Neuronal stem cell (in vitro differentiated cells): Measurements from ENCODE around the gene KCNQ1.

Source experiments
- DNase-seq: peaks from one replicate; pipeline ENCODE4 v3.0.0-alpha.2; 2013; ENCODE audit warnings: low spot score
- H2AFZ ChIP-seq: one replicate; pipeline ENCODE4 v1.6.1; 2013; ENCODE audit warnings: mild to moderate bottlenecking, low read length, inconsistent platforms
- H2AK5ac ChIP-seq: 2 replicates; pipeline ENCODE4 v1.6.1; 2013; ENCODE audit warnings: low read depth, mild to moderate bottlenecking, inconsistent platforms, low read length, moderate library complexity, mixed read lengths
- H2BK120ac ChIP-seq: 2 replicates; pipeline ENCODE4 v1.6.1; 2013; ENCODE audit warnings: low read depth, mild to moderate bottlenecking, inconsistent platforms, low read length, moderate library complexity, mixed read lengths
- H2BK12ac ChIP-seq: one replicate; pipeline ENCODE4 v1.6.1; 2013; ENCODE audit warnings: low read length, inconsistent platforms
- H2BK15ac ChIP-seq: 2 replicates; pipeline ENCODE4 v1.6.1; 2013; ENCODE audit warnings: mild to moderate bottlenecking, low read length, inconsistent platforms, mixed read lengths
- H2BK5ac ChIP-seq: one replicate; pipeline ENCODE4 v1.6.1; 2013; ENCODE audit warnings: inconsistent platforms, mild to moderate bottlenecking, low read length, moderate library complexity
- H3K14ac ChIP-seq: one replicate; pipeline ENCODE4 v1.6.1; 2013; ENCODE audit warnings: low read length, inconsistent platforms
- H3K18ac ChIP-seq: 2 replicates; pipeline ENCODE4 v1.6.1; 2013; ENCODE audit warnings: low read length, inconsistent platforms
- H3K23ac ChIP-seq: 2 replicates; pipeline ENCODE4 v1.6.1; 2013; ENCODE audit warnings: low read depth, mild to moderate bottlenecking, mixed read lengths, low read length, inconsistent platforms; ENCODE audit not compliant: poor library complexity
- H3K27ac ChIP-seq: replicated peaks from 3 replicates; pipeline ENCODE4 v1.5.1; 2013; ENCODE audit warnings: low read length, inconsistent platforms
- H3K27me3 ChIP-seq, 3 experiments: 2 replicates each; pipeline ENCODE4 v1.6.1; 2013; ENCODE audit warnings: low read length in 3 of 3, mild to moderate bottlenecking in 2 of 3, inconsistent platforms in 1 of 3, low read depth in 1 of 3, mixed read lengths in 1 of 3, moderate library complexity in 1 of 3; ENCODE audit not compliant: control insufficient read depth in 3 of 3, insufficient read depth in 3 of 3
- H3K36me3 ChIP-seq, 2 donors: replicated peaks in 1 of 2; 2 replicates each; pipeline ENCODE4 v1.6.1; 2013; ENCODE audit warnings: low read length in 2 of 2; ENCODE audit not compliant: control insufficient read depth in 2 of 2, insufficient read depth in 2 of 2
- H3K4ac ChIP-seq: 2 replicates; pipeline ENCODE4 v1.6.1; 2013; ENCODE audit warnings: inconsistent platforms, mild to moderate bottlenecking, low read length, moderate library complexity
- H3K4me1 ChIP-seq, 2 donors: 1 replicate in 1 of 2; 2 replicates in 1 of 2; pipeline ENCODE4 v1.6.1; 2013; ENCODE audit warnings: low read length in 2 of 2, low read depth in 1 of 2; ENCODE audit not compliant: control insufficient read depth in 2 of 2, insufficient read depth in 1 of 2
- H3K4me2 ChIP-seq: one replicate; pipeline ENCODE4 v1.6.1; 2013; ENCODE audit warnings: mild to moderate bottlenecking, low read length, inconsistent platforms; ENCODE audit not compliant: insufficient read depth, poor library complexity, severe bottlenecking
- H3K4me3 ChIP-seq, 2 donors: 2 replicates each; pipeline ENCODE4 v1.5.1; 2013; ENCODE audit warnings: low read length in 2 of 2, mild to moderate bottlenecking in 2 of 2, inconsistent platforms in 1 of 2, moderate library complexity in 1 of 2
- H3K79me1 ChIP-seq: one replicate; pipeline ENCODE4 v1.6.1; 2013; ENCODE audit warnings: low read depth, mild to moderate bottlenecking, inconsistent platforms, low read length, moderate library complexity
- H3K9ac ChIP-seq: one replicate; pipeline ENCODE4 v1.6.1; 2013; ENCODE audit warnings: mild to moderate bottlenecking, low read depth, low read length, inconsistent platforms; ENCODE audit not compliant: poor library complexity
- H3K9me3 ChIP-seq, 2 donors: replicated peaks in 1 of 2; 2 replicates each; pipeline versions ENCODE3 to v1.6.1; 2013; ENCODE audit warnings: low read length in 2 of 2, mild to moderate bottlenecking in 2 of 2, inconsistent platforms in 1 of 2, low read depth in 1 of 2, mixed read lengths in 1 of 2, moderate library complexity in 1 of 2; ENCODE audit not compliant: control insufficient read depth in 2 of 2, insufficient read depth in 1 of 2
- H4K8ac ChIP-seq: one replicate; pipeline ENCODE4 v1.6.1; 2013; ENCODE audit warnings: low read depth, mild to moderate bottlenecking, inconsistent platforms, low read length, moderate library complexity
- H4K91ac ChIP-seq: one replicate; pipeline ENCODE4 v1.6.1; 2013; ENCODE audit warnings: low read length, low read depth, mild to moderate bottlenecking, inconsistent platforms; ENCODE audit not compliant: poor library complexity
- WGBS, 2 donors: extraction: QIAGEN DNeasy Blood & Tissue Kit; methylation state at CpG; one replicate each; pipeline ENCODE4 v1.1.7; 2013; ENCODE audit warnings: missing lambda C conversion rate in 2 of 2, mixed read lengths in 1 of 2; ENCODE audit not compliant: insufficient read length in 2 of 2, insufficient replicate concordance in 1 of 2; ENCODE audit errors: extremely low coverage in 2 of 2; 5-methylcytosine and 5-hydroxymethylcytosine counted together

KCNQ1 gene

GRCh38 chr11:2426826-2427521 is 17.8 kb upstream of the KCNQ1 start:
- no peak overlapping the region for H3K4ac ChIP-seq
- H4K8ac ChIP-seq = no peak overlapping the region
- H3K23ac ChIP-seq = no peak overlapping the region
- H3K4me3 ChIP-seq = no peak overlapping the region
- peaks cover 0 to 7% of the 10 kb centered on the region in 2 donors for H3K9me3 ChIP-seq
- H3K36me3 ChIP-seq = no peaks in the 10 kb centered on the region
- peak overlapping the region; percentile 87 for H4K91ac ChIP-seq
- H2AFZ ChIP-seq = no peak overlapping the region
- H3K18ac ChIP-seq = peak overlapping the region; percentile 33
- H3K27ac ChIP-seq = no peak overlapping the region
- DNase-seq = no peak
- no peak overlapping the region for H2BK5ac ChIP-seq
- no peaks in the 10 kb centered on the region for H3K4me1 ChIP-seq
- H2BK120ac ChIP-seq = no peak overlapping the region
- H3K9ac ChIP-seq = no peak overlapping the region
- peak overlapping the region; percentile 63 for H2AK5ac ChIP-seq
- H2BK15ac ChIP-seq = peak overlapping the region; percentile 83
- no peaks in the 10 kb centered on the region for H3K79me1 ChIP-seq
- H3K27me3 ChIP-seq = peaks cover 0 to 4% (median 0%) of the 10 kb centered on the region in 3 experiments
- peak overlapping the region; percentile 47 for H3K14ac ChIP-seq
- no CpG with 5 or more reads among the region's 14 CpGs for WGBS, 2 donors
- H2BK12ac ChIP-seq = peak overlapping the region; percentile 4
- no peak overlapping the region for H3K4me2 ChIP-seq

- peak overlapping the region; percentile 54 for H3K9ac ChIP-seq
- H3K9me3 ChIP-seq = peaks cover 0 to 7% of the 10 kb centered on the region in 2 donors
- no peak overlapping the region for H2BK5ac ChIP-seq
- no peak overlapping the region for H3K23ac ChIP-seq
- H2AFZ ChIP-seq = no peak overlapping the region
- no peak overlapping the region for H4K8ac ChIP-seq
- H3K14ac ChIP-seq = peak overlapping the region; percentile 47
- no peak overlapping the region for H4K91ac ChIP-seq
- no peaks in the 10 kb centered on the region for H3K36me3 ChIP-seq
- DNase-seq = no peak
- H2AK5ac ChIP-seq = peak overlapping the region; percentile 68
- no CpG with 5 or more reads among the region's 12 CpGs for WGBS, 2 donors
- H3K27ac ChIP-seq = no peak overlapping the region
- peak overlapping the region; percentile 36 for H3K18ac ChIP-seq
- peak overlapping the region; percentile 82 for H2BK15ac ChIP-seq
- H2BK12ac ChIP-seq = peak overlapping the region; percentile 67
- no peaks in the 10 kb centered on the region for H3K79me1 ChIP-seq
- H3K4me2 ChIP-seq = no peak overlapping the region
- no peaks in the 10 kb centered on the region for H3K4me1 ChIP-seq
- no peak overlapping the region for H3K4ac ChIP-seq
- H3K27me3 ChIP-seq = peaks cover 0 to 4% (median 0%) of the 10 kb centered on the region in 3 experiments
- no peak overlapping the region for H3K4me3 ChIP-seq
- no peak overlapping the region for H2BK120ac ChIP-seq
Observed at GRCh38 chr11:2427721-2428321, 17.0 kb upstream of the KCNQ1 start.

- H2BK5ac ChIP-seq = no peak overlapping the region
- H2BK120ac ChIP-seq = no peak overlapping the region
- H3K4me2 ChIP-seq = no peak overlapping the region
- DNase-seq = peak; percentile 67
- peak overlapping the region; percentile 36 for H3K18ac ChIP-seq
- no peak overlapping the region for H2BK15ac ChIP-seq
- H3K4ac ChIP-seq = no peak overlapping the region
- H3K36me3 ChIP-seq = no peaks in the 10 kb centered on the region
- no peak overlapping the region for H3K9ac ChIP-seq
- peak overlapping the region; percentile 6 for H4K91ac ChIP-seq
- no peak overlapping the region for H2AFZ ChIP-seq
- H2BK12ac ChIP-seq = no peak overlapping the region
- H3K4me3 ChIP-seq = peak overlapping the region in 1 of 2 donors; percentile 59
- H3K79me1 ChIP-seq = no peaks in the 10 kb centered on the region
- peaks cover 0 to 4% (median 0%) of the 10 kb centered on the region in 3 experiments for H3K27me3 ChIP-seq
- H3K9me3 ChIP-seq = peaks cover 0 to 7% of the 10 kb centered on the region in 2 donors
- H3K14ac ChIP-seq = peak overlapping the region; percentile 17
- no peak overlapping the region for H4K8ac ChIP-seq
- peak overlapping the region; percentile 68 for H2AK5ac ChIP-seq
- 100% methylated on average over 1 to 3 of the region's 8 CpGs for WGBS, 2 donors
- H3K27ac ChIP-seq = no peak overlapping the region
- no peaks in the 10 kb centered on the region for H3K4me1 ChIP-seq
- no peak overlapping the region for H3K23ac ChIP-seq
Observed at GRCh38 chr11:2428322-2428795, 16.4 kb upstream of the KCNQ1 start.

- Histone ChIP-seq H3K27ac (no peak overlapping the region), H2BK12ac (no peak overlapping the region), H3K79me1 (no peaks in the 10 kb centered on the region), H2AFZ (no peak overlapping the region), H2BK120ac (peak overlapping the region; percentile 54), H2BK5ac (no peak overlapping the region), H3K14ac (peak overlapping the region; percentile 44), H3K4ac (no peak overlapping the region), H3K9ac (no peak overlapping the region), H3K4me2 (no peak overlapping the region), H4K8ac (no peak overlapping the region), H3K27me3 (peaks cover 0 to 15% (median 0%) of the 10 kb centered on the region in 3 experiments), H3K9me3 (peaks cover 0 to 17% of the 10 kb centered on the region in 2 donors), H3K18ac (no peak overlapping the region), H2BK15ac (no peak overlapping the region), H3K23ac (no peak overlapping the region), H3K4me3 (no peak overlapping the region), H4K91ac (no peak overlapping the region), H2AK5ac (peak overlapping the region; percentile 93), H3K36me3 (peaks cover 0 to 2% of the 10 kb centered on the region in 2 donors), H3K4me1 (peaks cover 0 to 2% of the 10 kb centered on the region in 2 donors)
- WGBS, 2 donors = no CpG with 5 or more reads among the region's 1 CpG
- no peak for DNase-seq
Observed at GRCh38 chr11:2431395-2431794, 13.4 kb upstream of the KCNQ1 start.
